Measurements from ENCODE around the gene TLCD3B.

TLCD3B gene

DNA sequence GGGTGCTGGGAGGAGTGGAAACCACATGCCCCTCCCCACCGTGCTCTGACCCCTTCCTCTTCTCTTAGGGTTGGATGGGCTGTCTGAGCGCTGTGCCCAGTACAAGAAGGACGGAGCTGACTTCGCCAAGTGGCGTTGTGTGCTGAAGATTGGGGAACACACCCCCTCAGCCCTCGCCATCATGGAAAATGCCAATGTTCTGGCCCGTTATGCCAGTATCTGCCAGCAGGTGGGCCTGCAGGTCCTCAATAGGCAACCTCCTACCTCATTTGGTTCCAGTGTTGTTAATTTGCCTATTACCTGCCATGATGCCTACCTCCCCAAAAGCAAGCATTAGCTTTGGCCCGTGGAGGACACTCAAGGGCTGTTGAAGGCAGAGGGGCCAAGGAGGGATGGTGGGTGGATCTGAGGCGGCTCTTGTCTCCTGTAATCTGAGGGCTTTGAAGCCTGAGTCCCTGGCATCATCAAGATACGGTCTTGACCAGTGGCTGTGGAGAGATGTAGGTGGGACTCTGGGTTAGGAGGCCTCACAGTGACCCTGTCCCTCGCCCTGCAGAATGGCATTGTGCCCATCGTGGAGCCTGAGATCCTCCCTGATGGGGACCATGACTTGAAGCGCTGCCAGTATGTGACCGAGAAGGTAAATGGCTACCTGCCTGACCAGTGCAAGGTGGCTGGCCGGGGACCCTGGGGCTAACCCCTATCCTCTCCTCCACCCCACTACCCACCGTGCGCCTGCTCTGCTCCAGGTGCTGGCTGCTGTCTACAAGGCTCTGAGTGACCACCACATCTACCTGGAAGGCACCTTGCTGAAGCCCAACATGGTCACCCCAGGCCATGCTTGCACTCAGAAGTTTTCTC lies 37.9 kb upstream of the TLCD3B start:
- H3K27ac ChIP-seq, result peak overlapping the region; percentile 63; the same call in 1 of the 2 replicates
- no peak for TF ChIP-seq Cebpa-rat (IDR thresholded peaks at IDR 0.05)
- peaks cover 82% of the 10 kb centered on the region for H3K36me3 ChIP-seq
- H3K4me2 ChIP-seq, result peak overlapping the region; percentile 94
- peak overlapping the region; percentile 41; the same call in 1 of the 2 replicates for H3K4me3 ChIP-seq
- H4K20me1 ChIP-seq, result peaks cover 66% of the 10 kb centered on the region
- no peaks in the 10 kb centered on the region for H3K9me3 ChIP-seq
- H3K4me1 ChIP-seq, result peaks cover 44% of the 10 kb centered on the region
- no peaks in the 10 kb centered on the region for H3K27me3 ChIP-seq
- peak overlapping the region; percentile 62; the same call in 1 of the 2 replicates for H3K9ac ChIP-seq

DNA sequence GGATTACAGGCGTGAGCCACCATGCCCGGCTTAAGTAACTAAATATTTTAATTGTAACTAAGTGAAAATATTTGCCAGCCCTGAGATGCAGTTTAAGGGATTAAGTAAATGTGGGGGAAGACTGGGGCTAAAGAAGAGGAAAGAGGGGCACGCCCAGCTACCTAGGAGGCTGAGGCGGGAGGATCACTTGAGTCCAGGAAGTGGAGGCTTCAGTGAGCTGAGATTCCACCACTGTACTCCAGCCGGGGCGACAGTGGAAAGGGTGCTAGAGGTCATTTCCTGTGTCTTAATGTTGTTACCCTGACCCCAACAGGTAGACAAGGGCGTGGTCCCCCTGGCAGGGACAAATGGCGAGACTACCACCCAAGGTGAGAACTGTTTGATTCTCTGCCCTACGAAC lies 37.3 kb upstream of the TLCD3B start:
- H3K27me3 ChIP-seq, result no peaks in the 10 kb centered on the region
- H3K4me1 ChIP-seq, result peaks cover 50% of the 10 kb centered on the region
- H3K9me3 ChIP-seq, result no peaks in the 10 kb centered on the region
- peaks cover 75% of the 10 kb centered on the region for H3K36me3 ChIP-seq
- peaks cover 66% of the 10 kb centered on the region for H4K20me1 ChIP-seq
- peak overlapping the region; percentile 94 for H3K4me2 ChIP-seq
- H3K4me3 ChIP-seq, result no peak overlapping the region; the same call in 1 of the 2 replicates
- no peak for TF ChIP-seq Cebpa-rat (IDR thresholded peaks at IDR 0.05)
- peak overlapping the region; percentile 46; the same call in 1 of the 2 replicates for H3K9ac ChIP-seq
- no peak overlapping the region for H3K27ac ChIP-seq

DNA sequence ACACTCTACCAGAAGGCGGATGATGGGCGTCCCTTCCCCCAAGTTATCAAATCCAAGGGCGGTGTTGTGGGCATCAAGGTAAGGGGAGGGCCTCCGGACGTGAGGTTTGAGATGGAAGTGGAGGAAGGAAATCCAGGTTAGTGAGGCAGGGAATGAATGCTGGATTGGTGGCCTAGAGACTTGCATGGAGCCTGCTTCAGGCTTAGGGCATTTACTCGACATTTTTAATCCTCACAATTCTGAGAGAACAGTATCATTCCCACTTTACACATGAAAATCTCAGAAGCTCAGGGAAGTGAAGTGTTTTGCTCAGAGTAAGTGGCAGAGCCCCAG lies 36.5 kb upstream of the TLCD3B start:
- no peak for TF ChIP-seq Cebpa-rat (IDR thresholded peaks at IDR 0.05)
- Histone ChIP-seq H3K27me3 (no peaks in the 10 kb centered on the region), H3K36me3 (peaks cover 68% of the 10 kb centered on the region), H3K4me1 (peaks cover 58% of the 10 kb centered on the region), H3K4me2 (peak overlapping the region; percentile 94), H3K27ac (peak overlapping the region; percentile 97; the same call in 1 of the 2 replicates), H3K4me3 (peak overlapping the region; percentile 97; the same call in 1 of the 2 replicates), H4K20me1 (peaks cover 66% of the 10 kb centered on the region), H3K9ac (peak overlapping the region; percentile 95), H3K9me3 (no peaks in the 10 kb centered on the region)

DNA sequence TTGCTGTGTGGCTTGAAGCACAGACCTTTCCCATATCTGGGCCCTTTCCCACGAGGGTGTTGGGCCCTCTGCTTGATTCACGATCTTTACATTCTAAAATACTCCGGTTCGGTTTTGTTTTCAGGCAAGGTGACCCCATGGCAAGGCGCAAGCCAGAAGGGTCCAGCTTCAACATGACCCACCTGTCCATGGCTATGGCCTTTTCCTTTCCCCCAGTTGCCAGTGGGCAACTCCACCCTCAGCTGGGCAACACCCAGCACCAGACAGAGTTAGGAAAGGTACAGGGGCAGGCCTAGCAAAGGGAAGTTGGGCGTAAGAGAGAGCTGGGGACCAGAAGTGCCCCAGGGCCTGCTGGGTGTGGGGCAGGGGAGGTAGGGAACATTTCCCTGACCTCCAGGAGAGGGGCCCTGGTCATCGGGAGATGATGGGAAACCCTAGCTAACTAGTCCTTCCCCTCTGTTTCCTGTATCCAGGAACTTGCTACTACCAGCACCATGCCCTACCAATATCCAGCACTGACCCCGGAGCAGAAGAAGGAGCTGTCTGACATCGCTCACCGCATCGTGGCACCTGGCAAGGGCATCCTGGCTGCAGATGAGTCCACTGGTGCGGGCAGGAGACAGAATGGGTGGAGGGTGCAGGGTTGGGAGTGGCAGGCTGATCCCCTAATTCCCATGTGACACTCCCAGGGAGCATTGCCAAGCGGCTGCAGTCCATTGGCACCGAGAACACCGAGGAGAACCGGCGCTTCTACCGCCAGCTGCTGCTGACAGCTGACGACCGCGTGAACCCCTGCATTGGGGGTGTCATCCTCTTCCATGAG lies 35.9 kb upstream of the TLCD3B start:
- Histone ChIP-seq H3K27me3 (no peaks in the 10 kb centered on the region), H3K4me3 (peak overlapping the region; percentile 97), H3K27ac (peak overlapping the region; percentile 97), H3K4me2 (peak overlapping the region; percentile 94), H3K36me3 (peaks cover 62% of the 10 kb centered on the region), H4K20me1 (peaks cover 64% of the 10 kb centered on the region), H3K9ac (peak overlapping the region; percentile 95), H3K4me1 (peaks cover 60% of the 10 kb centered on the region), H3K9me3 (no peaks in the 10 kb centered on the region)
- TF ChIP-seq Cebpa-rat (IDR thresholded peaks at IDR 0.05), result no peak

DNA sequence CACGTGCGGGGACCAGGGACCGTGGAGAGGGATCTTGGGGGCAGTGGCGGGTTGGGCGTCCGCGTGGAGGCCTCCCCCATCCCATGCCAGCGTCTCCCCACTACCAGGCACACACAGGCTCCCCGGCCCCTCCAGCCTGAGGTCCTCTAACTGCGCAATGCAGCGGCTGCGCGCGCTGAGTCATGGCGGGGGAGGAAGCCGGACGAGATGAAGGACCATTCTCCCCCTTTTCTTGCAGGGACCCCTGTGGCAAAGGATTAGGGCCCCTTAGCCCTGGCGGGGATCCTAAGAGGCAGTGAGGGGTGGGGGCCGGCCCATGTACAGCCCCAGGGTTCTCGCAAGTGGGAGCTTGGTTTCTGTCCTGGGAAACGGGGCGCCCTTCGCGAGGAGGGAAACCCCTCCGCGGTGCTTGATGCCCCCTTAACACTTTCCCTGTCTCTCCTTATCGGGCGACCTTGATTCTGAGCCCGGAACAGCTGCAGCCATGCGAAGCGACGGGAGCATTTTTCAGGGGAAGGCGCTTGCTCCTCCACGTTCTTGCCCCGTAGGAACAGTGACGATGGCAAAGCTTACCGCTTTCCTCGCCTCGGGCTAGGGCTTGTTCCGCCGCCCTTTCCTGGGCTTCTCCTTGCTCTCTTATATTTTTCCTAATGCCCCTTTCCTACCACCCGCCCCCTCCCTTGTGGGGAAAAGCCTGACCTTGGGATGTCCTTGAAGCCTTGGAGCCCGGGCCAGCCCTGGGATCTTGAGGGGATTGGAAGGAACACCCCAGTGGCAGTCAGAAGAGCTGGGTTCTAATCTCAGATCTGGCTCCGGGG lies 35.1 kb upstream of the TLCD3B start:
- Histone ChIP-seq H3K27ac (peak overlapping the region; percentile 97), H3K4me1 (peaks cover 64% of the 10 kb centered on the region), H3K27me3 (no peaks in the 10 kb centered on the region), H3K9me3 (no peaks in the 10 kb centered on the region), H3K36me3 (peaks cover 54% of the 10 kb centered on the region), H3K9ac (peak overlapping the region; percentile 95), H4K20me1 (peaks cover 56% of the 10 kb centered on the region), H3K4me2 (peak overlapping the region; percentile 94), H3K4me3 (peak overlapping the region; percentile 97)
- TF ChIP-seq Cebpa-rat (IDR thresholded peaks at IDR 0.05), result no peak

DNA sequence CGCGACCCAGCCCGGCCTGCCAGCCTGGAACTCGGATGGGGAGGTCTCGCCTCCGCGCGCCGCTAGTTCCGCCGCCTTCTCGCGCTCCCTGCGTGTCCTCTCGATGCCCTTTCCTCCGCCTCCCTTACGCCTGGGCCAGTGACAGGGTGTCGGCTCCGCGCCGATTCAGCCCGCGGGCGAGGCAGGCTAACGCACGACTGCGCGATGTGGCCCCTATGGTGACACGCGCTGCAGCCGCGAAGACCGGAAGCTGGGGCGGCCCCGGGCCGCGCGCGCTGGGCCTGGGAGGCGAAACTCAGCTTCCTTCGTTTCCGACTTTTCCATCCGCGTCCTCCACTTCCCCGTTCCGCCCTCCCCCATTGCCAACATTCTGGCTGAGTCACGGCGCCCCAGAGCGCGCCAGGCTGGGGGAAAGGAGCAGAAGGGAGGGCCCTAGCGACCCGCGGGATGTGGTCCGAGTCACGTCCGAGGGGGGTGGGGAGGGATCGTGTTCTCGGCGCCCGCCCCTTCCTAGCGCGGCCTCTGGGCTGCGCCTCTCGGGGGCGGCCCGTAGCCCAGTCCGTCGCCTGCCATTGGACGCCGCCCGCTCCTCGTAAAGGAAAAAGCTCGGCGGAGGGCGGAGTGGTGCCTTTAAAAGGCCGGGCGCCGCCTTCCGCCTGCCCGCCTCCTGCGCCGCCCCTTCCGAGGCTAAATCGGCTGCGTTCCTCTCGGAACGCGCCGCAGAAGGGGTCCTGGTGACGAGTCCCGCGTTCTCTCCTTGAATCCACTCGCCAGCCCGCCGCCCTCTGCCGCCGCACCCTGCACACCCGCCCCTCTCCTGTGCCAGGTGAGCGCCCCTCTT lies 34.3 kb upstream of the TLCD3B start, which contains the start of gene ALDOA:
Gene ALDOA (plus strand): TSS at position 659 of the 841 bp plus-strand sequence. CDS start 1,138 bp downstream, outside the sequence.
- peaks cover 48% of the 10 kb centered on the region for H4K20me1 ChIP-seq
- peak within 1 kb of the TSS; percentile 95 for H3K9ac ChIP-seq
- peak within 1 kb of the TSS; percentile 97 for H3K4me3 ChIP-seq
- no peaks in the 10 kb centered on the region for H3K9me3 ChIP-seq
- no peaks in the 10 kb centered on the region for H3K27me3 ChIP-seq
- no peak for TF ChIP-seq Cebpa-rat (IDR thresholded peaks at IDR 0.05)
- H3K4me1 ChIP-seq, result peaks cover 69% of the 10 kb centered on the region
- H3K4me2 ChIP-seq, result peak within 1 kb of the TSS; percentile 94
- peaks cover 45% of the 10 kb centered on the region for H3K36me3 ChIP-seq
- H3K27ac ChIP-seq, result peak within 1 kb of the TSS; percentile 97

DNA sequence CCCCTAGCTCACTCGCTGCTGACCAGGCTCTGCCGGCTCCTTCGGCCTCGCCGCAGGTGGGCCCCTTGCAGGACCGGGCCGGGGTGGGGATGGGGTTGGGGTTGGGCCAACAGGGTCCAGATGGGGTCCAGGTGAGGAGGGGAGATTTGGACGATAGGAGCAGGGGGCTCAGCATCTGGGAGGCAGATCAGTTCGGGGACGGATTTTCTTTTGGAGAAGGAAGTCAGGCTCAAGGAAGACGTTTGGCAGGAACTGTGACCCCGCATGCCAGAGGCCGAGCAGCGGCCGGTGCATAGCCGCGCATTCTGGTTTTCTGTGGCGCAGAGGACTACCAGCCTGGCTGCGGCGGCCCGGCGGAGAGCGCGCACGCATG lies 33.6 kb upstream of the TLCD3B start:
- H3K27ac ChIP-seq, result peak overlapping the region; percentile 97

DNA sequence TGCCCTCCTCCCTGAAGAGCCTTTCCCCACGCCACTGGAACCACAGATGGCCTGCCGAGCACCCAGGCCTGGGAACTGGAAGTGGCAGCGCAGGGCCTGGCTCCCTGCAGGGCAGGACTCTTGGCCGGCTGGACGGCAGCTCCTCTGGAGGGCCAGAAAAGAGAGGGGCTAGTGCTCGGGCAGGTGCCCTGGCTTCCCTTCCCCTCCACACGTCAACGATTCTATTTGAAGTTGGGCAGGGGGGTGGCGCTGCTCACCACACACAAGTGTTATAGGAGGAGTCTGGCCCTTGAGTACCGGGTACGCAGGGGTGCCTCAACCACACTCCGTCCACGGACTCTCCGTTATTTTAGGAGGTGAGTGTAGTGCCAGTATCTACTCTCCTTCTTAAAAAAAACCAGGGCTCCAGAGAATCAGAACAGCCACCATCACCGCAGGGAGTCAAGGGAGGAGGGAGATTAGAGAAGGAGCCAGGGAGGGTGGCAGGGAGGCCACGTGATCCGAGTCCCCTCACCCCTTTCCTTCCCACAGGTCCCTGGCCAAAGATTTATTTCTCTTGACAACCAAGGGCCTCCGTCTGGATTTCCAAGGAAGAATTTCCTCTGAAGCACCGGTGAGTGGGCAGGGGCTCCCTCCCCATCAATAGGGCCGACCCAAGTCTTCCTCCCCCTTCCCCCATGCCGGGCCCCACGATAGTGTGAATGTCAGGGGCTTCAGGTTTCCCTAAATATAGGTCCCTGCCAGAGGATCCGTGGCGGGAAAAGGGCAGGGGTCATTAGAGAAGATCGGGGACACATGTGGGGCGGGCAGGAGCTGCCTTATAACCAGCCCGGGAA lies 33.0 kb upstream of the TLCD3B start:
- H3K36me3 ChIP-seq, result peaks cover 40% of the 10 kb centered on the region
- H3K4me1 ChIP-seq, result peaks cover 60% of the 10 kb centered on the region
- H3K9me3 ChIP-seq, result no peaks in the 10 kb centered on the region
- H3K4me2 ChIP-seq, result peak overlapping the region; percentile 94
- H3K4me3 ChIP-seq, result peak overlapping the region; percentile 97
- peaks cover 36% of the 10 kb centered on the region for H4K20me1 ChIP-seq
- H3K9ac ChIP-seq, result peak overlapping the region; percentile 95
- H3K27me3 ChIP-seq, result no peaks in the 10 kb centered on the region
- TF ChIP-seq Cebpa-rat (IDR thresholded peaks at IDR 0.05), result no peak
- H3K27ac ChIP-seq, result peak overlapping the region; percentile 97

More for the DNA sequence above, 33.6 kb upstream of the TLCD3B start:
- Histone ChIP-seq H3K27me3 (no peaks in the 10 kb centered on the region), H3K4me3 (peak overlapping the region; percentile 97), H3K4me1 (peaks cover 66% of the 10 kb centered on the region), H4K20me1 (peaks cover 42% of the 10 kb centered on the region), H3K4me2 (peak overlapping the region; percentile 94), H3K9ac (peak overlapping the region; percentile 95), H3K9me3 (no peaks in the 10 kb centered on the region), H3K36me3 (peaks cover 44% of the 10 kb centered on the region)
- no peak for TF ChIP-seq Cebpa-rat (IDR thresholded peaks at IDR 0.05)

All from BLaER1 (cell line).